Activated B cell treated with CpG ODN at 0.5 μM for 24 hours (primary cell): ENCODE results near the gene OAS1. TPM values are rescaled to one million over a fixed set of nuclear protein-coding genes. Genes with fewer than 3 reads are reported as not detected.

Experiments
- ATAC-seq: fragments of 200-7000 bp; cut with Tn5 transposase; one replicate; pipeline ENCODE4 v1.10.0; 2021; ENCODE audit warnings: low read depth, mild to moderate bottlenecking, moderate library complexity
- CTCF ChIA-PET: fragments of 350-600 bp; sonication (Branson Sonifier 250); formaldehyde crosslinking; loops from one replicate; lab custom pipeline; 2021; ENCODE audit warnings: antibody characterized with exemption; lab: Charles Lee
- POLR2A ChIA-PET: fragments of 350-600 bp; sonication (Branson Sonifier 250); formaldehyde crosslinking; loops from one replicate; lab custom pipeline; 2021; ENCODE audit warnings: antibody characterized with exemption; lab: Charles Lee
- DNase-seq: peaks from one replicate; pipeline ENCODE4 v3.0.0; 2022
- H3K27ac Mint-ChIP-seq: one replicate; pipeline ENCODE4 v1.8.0; 2020; ENCODE audit warnings: mixed read lengths
- H3K27me3 Mint-ChIP-seq: one replicate; pipeline ENCODE4 v1.8.0; 2021; ENCODE audit warnings: mixed read lengths
- H3K36me3 Mint-ChIP-seq: one replicate; pipeline ENCODE4 v1.8.0; 2021; ENCODE audit warnings: low read depth, mixed read lengths
- H3K4me1 Mint-ChIP-seq: one replicate; pipeline ENCODE4 v1.8.0; 2021; ENCODE audit warnings: mixed read lengths
- H3K4me3 Mint-ChIP-seq: one replicate; pipeline ENCODE4 v1.8.0; 2020; ENCODE audit warnings: mild to moderate bottlenecking, mixed read lengths
- H3K9me3 Mint-ChIP-seq: one replicate; pipeline ENCODE4 v1.8.0; 2020; ENCODE audit warnings: mixed read lengths
- CTCF ChIP-seq: fragments of 200-600 bp; IDR thresholded peaks from one replicate; pipeline ENCODE4 v1.8.0; 2022; ENCODE audit warnings: antibody characterized with exemption, mild to moderate bottlenecking
- intact Hi-C: fragments of 100-400 bp; cut with micrococcal nuclease; formaldehyde crosslinking; loops from one replicate; pipeline ENCODE4 v1.15.1; 2024
- total RNA-seq: library from RNA; stranded (reverse); gene quantifications from 2 replicates; pipeline ENCODE4 v1.2.3, GENCODE V29; 2022

The OAS1 gene
- total RNA-seq, 1 donor from 2014 or later: 30.6 TPM

GRCh38 chr12:112885236-112885635 is 21.5 kb upstream of the OAS1 start:
- no peak for ATAC-seq
- CTCF ChIA-PET: no interaction called here

GRCh38 chr12:112887550-112887949 is 19.2 kb upstream of the OAS1 start:
- TF ChIP-seq CTCF: no peak
- no peak overlapping the region for H3K4me3 Mint-ChIP-seq
- no peak for ATAC-seq
- ChIA-PET POLR2A (no interaction called here), CTCF (no interaction called here)
- no peaks in the 10 kb centered on the region for H3K36me3 Mint-ChIP-seq
- intact Hi-C loops: no loop called here
- no peak for DNase-seq
- H3K4me1 Mint-ChIP-seq: no peaks in the 10 kb centered on the region
- H3K27ac Mint-ChIP-seq: no peak overlapping the region
- peaks cover 5% of the 10 kb centered on the region for H3K9me3 Mint-ChIP-seq
- peaks cover 12% of the 10 kb centered on the region for H3K27me3 Mint-ChIP-seq

More at GRCh38 chr12:112885236-112885635, 21.5 kb upstream of the OAS1 start:
- intact Hi-C loops: no loop called here
- no peak for TF ChIP-seq CTCF
- no peaks in the 10 kb centered on the region for H3K4me1 Mint-ChIP-seq
- H3K4me3 Mint-ChIP-seq: no peak overlapping the region
- H3K36me3 Mint-ChIP-seq: no peaks in the 10 kb centered on the region
- H3K9me3 Mint-ChIP-seq: peaks cover 5% of the 10 kb centered on the region
- DNase-seq: no peak
- POLR2A ChIA-PET: no interaction called here
- no peak overlapping the region for H3K27ac Mint-ChIP-seq
- peaks cover 13% of the 10 kb centered on the region for H3K27me3 Mint-ChIP-seq

GRCh38 chr12:112891093-112892024 is 15.4 kb upstream of the OAS1 start:
- no peak for TF ChIP-seq CTCF
- Mint-ChIP-seq H3K9me3 (no peaks in the 10 kb centered on the region), H3K4me1 (peaks cover 6% of the 10 kb centered on the region), H3K36me3 (no peaks in the 10 kb centered on the region), H3K27me3 (peaks cover 9% of the 10 kb centered on the region), H3K4me3 (no peak overlapping the region), H3K27ac (no peak overlapping the region)
- ChIA-PET POLR2A (no interaction called here), CTCF (no interaction called here)
- DNase-seq: no peak
- ATAC-seq: no peak
- intact Hi-C loops: no loop called here

- ATAC-seq: no peak
- no peak for TF ChIP-seq CTCF
- intact Hi-C loops: no loop called here
- H3K4me1 Mint-ChIP-seq: peaks cover 6% of the 10 kb centered on the region
- H3K27me3 Mint-ChIP-seq: peaks cover 4% of the 10 kb centered on the region
- DNase-seq: no peak
- H3K9me3 Mint-ChIP-seq: no peaks in the 10 kb centered on the region
- no peaks in the 10 kb centered on the region for H3K36me3 Mint-ChIP-seq
- ChIA-PET CTCF (no interaction called here), POLR2A (no interaction called here)
- no peak overlapping the region for H3K4me3 Mint-ChIP-seq
- no peak overlapping the region for H3K27ac Mint-ChIP-seq
Measured at GRCh38 chr12:112892856-112893255, 13.9 kb upstream of the OAS1 start.

- ATAC-seq: no peak
- Mint-ChIP-seq H3K27me3 (peaks cover 4% of the 10 kb centered on the region), H3K9me3 (no peaks in the 10 kb centered on the region), H3K36me3 (no peaks in the 10 kb centered on the region), H3K4me1 (peaks cover 6% of the 10 kb centered on the region), H3K4me3 (no peak overlapping the region), H3K27ac (no peak overlapping the region)
- TF ChIP-seq CTCF: no peak
- ChIA-PET CTCF (no interaction called here), POLR2A (no interaction called here)
- no peak for DNase-seq
- intact Hi-C loops: no loop called here
Measured at GRCh38 chr12:112894128-112894527, 12.6 kb upstream of the OAS1 start.
